CD4-positive, alpha-beta T cell (primary cell): Measurements from ENCODE around the gene MYLK4. TPM values are rescaled to one million over a fixed set of nuclear protein-coding genes. Genes with fewer than 3 reads are reported as not detected.

Experiments used
- ATAC-seq: fragments of 200-7000 bp; cut with Tn5 transposase; one replicate; pipeline ENCODE4 v1.10.0; 2022; ENCODE audit warnings: mild to moderate bottlenecking; ENCODE audit not compliant: poor library complexity
- CTCF ChIA-PET: fragments of 350-600 bp; sonication (Branson Sonifier 250); formaldehyde crosslinking; loops from one replicate; lab custom pipeline; 2021; ENCODE audit warnings: antibody characterized with exemption, inconsistent platforms; lab: Charles Lee
- POLR2A ChIA-PET: fragments of 350-600 bp; sonication (Branson Sonifier 250); formaldehyde crosslinking; loops from one replicate; lab custom pipeline; 2021; ENCODE audit warnings: antibody characterized with exemption, inconsistent platforms; lab: Charles Lee
- DNase-seq, 14 experiments: peaks; one replicate each; pipeline ENCODE4 v3.0.0-alpha.2; 2013 to 2020; ENCODE audit warnings: mixed read lengths in 2 of 14
- H3K27ac ChIP-seq, 2 donors: one replicate each; pipeline versions ENCODE4 v1.5.1 to v1.7.0; 2013; ENCODE audit warnings: low read length in 2 of 2, low read depth in 1 of 2, mild to moderate bottlenecking in 1 of 2
- H3K27me3 ChIP-seq, 2 experiments: 1 replicate in 1 of 2; 2 replicates in 1 of 2; pipeline versions ENCODE4 v1.6.1 to v1.7.0; 2013; ENCODE audit warnings: low read length in 2 of 2, control low read depth in 1 of 2, mild to moderate bottlenecking in 1 of 2, moderate library complexity in 1 of 2; ENCODE audit not compliant: insufficient read depth in 2 of 2, control insufficient read depth in 1 of 2
- H3K36me3 ChIP-seq: one replicate; pipeline ENCODE4 v1.6.1; 2013; ENCODE audit warnings: low read length, control low read depth; ENCODE audit not compliant: insufficient read depth
- H3K4me1 ChIP-seq: one replicate; pipeline ENCODE4 v1.6.1; 2013; ENCODE audit warnings: low read length, control low read depth; ENCODE audit not compliant: insufficient read depth
- H3K4me3 ChIP-seq: one replicate; pipeline ENCODE4 v1.5.1; 2013; ENCODE audit warnings: mild to moderate bottlenecking, low read length, moderate library complexity
- H3K9me3 ChIP-seq, 2 experiments: 1 replicate in 1 of 2; 2 replicates in 1 of 2; pipeline versions ENCODE4 v1.6.1 to v1.7.0; 2013; ENCODE audit warnings: low read length in 2 of 2, mild to moderate bottlenecking in 2 of 2, control low read depth in 1 of 2, moderate library complexity in 1 of 2; ENCODE audit not compliant: control insufficient read depth in 1 of 2, insufficient read depth in 1 of 2
- H3K27ac Mint-ChIP-seq: one replicate; pipeline ENCODE4 v1.8.0; 2020; ENCODE audit warnings: mixed read lengths
- H3K27me3 Mint-ChIP-seq: one replicate; pipeline ENCODE4 v1.8.0; 2021; ENCODE audit warnings: mixed read lengths
- H3K36me3 Mint-ChIP-seq: one replicate; pipeline ENCODE4 v1.8.0; 2021; ENCODE audit warnings: low read depth, mixed read lengths
- H3K4me1 Mint-ChIP-seq: one replicate; pipeline ENCODE4 v1.8.0; 2021; ENCODE audit warnings: low read depth, mixed read lengths
- H3K4me3 Mint-ChIP-seq: one replicate; pipeline ENCODE4 v1.8.0; 2020; ENCODE audit warnings: mild to moderate bottlenecking, mixed read lengths
- H3K9me3 Mint-ChIP-seq: one replicate; pipeline ENCODE4 v1.8.0; 2020; ENCODE audit warnings: mixed read lengths
- CTCF ChIP-seq: fragments of 200-600 bp; IDR thresholded peaks from one replicate; pipeline ENCODE4 v1.8.0; 2022; ENCODE audit warnings: antibody characterized with exemption, mild to moderate bottlenecking
- intact Hi-C, 2 experiments: fragments of 100-400 bp; cut with DNase I in 1 of 2; cut with micrococcal nuclease in 1 of 2; formaldehyde crosslinking; loops; one replicate each; pipeline versions ENCODE4 v1.15.1 to v1.9.0; 2023 to 2025; cut with DNase I, micrococcal nuclease
- total RNA-seq, 174 experiments: library from RNA in 2 of 174; stranded (reverse) in 2 of 174; gene quantifications; one replicate each; pipeline ENCODE4 v1.2.3 and lab custom pipeline; 2021 to 2026

Gene MYLK4
- total RNA-seq, 2 experiments from 2014 or later = 1.6 to 2.0 TPM

- Mint-ChIP-seq H3K4me3 (no peak overlapping the region), H3K27me3 (no peaks in the 10 kb centered on the region)
- no peaks in the 10 kb centered on the region for H3K4me1 ChIP-seq
Measured at GRCh38 chr6:2676048-2676447, 74.7 kb downstream of the MYLK4 start.

GRCh38 chr6:2674857-2675256 is 75.9 kb downstream of the MYLK4 start:
- Mint-ChIP-seq H3K4me3 (no peak overlapping the region), H3K9me3 (no peaks in the 10 kb centered on the region), H3K36me3 (no peaks in the 10 kb centered on the region), H3K27me3 (no peaks in the 10 kb centered on the region), H3K27ac (no peak overlapping the region), H3K4me1 (no peaks in the 10 kb centered on the region)
- ATAC-seq = no peak
- Histone ChIP-seq H3K36me3 (no peaks in the 10 kb centered on the region), H3K4me3 (no peak overlapping the region), H3K27ac (no peak overlapping the region), H3K9me3 (no peaks in the 10 kb centered on the region), H3K27me3 (no peaks in the 10 kb centered on the region), H3K4me1 (no peaks in the 10 kb centered on the region)
- ChIA-PET POLR2A (no interaction called here), CTCF (interaction anchor here (0.9 kb wide), 1 partner anchor 9 kb away, joined by 3 read pairs; no protein-coding TSS in a partner anchor)
- no peak for TF ChIP-seq CTCF
- intact Hi-C loops = no loop called here
- DNase-seq = no peak

More at GRCh38 chr6:2676048-2676447, 74.7 kb downstream of the MYLK4 start:
- DNase-seq (no peak), ATAC-seq (no peak)
- intact Hi-C loops = no loop called here
- ChIA-PET CTCF (interaction anchor here (0.5 kb wide), 1 partner anchor 22 kb away, joined by 3 read pairs; no protein-coding TSS in a partner anchor), POLR2A (no interaction called here)
- H3K27ac Mint-ChIP-seq = no peak overlapping the region
- Histone ChIP-seq H3K27ac (no peak overlapping the region), H3K36me3 (no peaks in the 10 kb centered on the region), H3K9me3 (no peaks in the 10 kb centered on the region), H3K4me3 (no peak overlapping the region), H3K27me3 (no peaks in the 10 kb centered on the region)
- TF ChIP-seq CTCF = no peak
- no peaks in the 10 kb centered on the region for H3K4me1 Mint-ChIP-seq
- no peaks in the 10 kb centered on the region for H3K36me3 Mint-ChIP-seq
- H3K9me3 Mint-ChIP-seq = no peaks in the 10 kb centered on the region

GRCh38 chr6:2669067-2669700 is 81.5 kb downstream of the MYLK4 start:
- DNase-seq (no peak), ATAC-seq (no peak)
- Mint-ChIP-seq H3K36me3 (no peaks in the 10 kb centered on the region), H3K9me3 (no peaks in the 10 kb centered on the region), H3K27me3 (no peaks in the 10 kb centered on the region), H3K27ac (no peak overlapping the region), H3K4me3 (no peak overlapping the region), H3K4me1 (no peaks in the 10 kb centered on the region)
- TF ChIP-seq CTCF = no peak
- ChIA-PET CTCF (no interaction called here), POLR2A (no interaction called here)
- Histone ChIP-seq H3K36me3 (no peaks in the 10 kb centered on the region), H3K4me1 (no peaks in the 10 kb centered on the region), H3K4me3 (no peak overlapping the region), H3K9me3 (no peaks in the 10 kb centered on the region), H3K27me3 (no peaks in the 10 kb centered on the region), H3K27ac (no peak overlapping the region)
- intact Hi-C loops = no loop called here
